Measurements from ENCODE around the gene CRYBA1.

DNA sequence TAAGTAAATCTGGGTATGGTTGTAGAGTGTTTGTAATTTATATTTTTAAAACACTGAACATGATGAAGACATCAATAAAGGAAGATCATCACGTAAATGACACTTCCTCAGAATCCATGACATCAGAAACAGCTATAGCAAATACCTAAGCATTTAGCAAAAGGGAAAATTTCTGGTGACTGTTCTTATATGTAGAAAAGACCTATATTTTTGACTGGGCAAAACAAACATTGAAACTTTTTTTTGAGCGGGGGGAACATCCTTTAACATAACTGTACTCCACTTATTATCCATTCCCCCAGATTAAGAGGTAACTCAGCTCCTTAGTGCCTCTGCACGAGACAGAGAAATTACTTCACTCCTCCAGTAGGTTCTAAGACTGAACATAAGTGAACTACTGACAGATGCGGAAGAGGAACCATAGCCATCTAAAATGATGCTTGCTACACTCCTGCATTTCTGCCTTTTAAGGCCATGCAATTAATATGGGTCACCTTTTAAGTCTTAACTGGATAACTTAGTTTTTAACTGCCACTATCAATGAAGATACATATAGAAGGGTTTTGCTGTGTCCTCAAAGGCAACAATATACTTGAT lies 9.4 kb downstream of the CRYBA1 start:
- no peak for TF ChIP-seq GATA2 (IDR thresholded peaks at IDR 0.05; ENCODE audit: low read depth, low read length)
- TF ChIP-seq GATA3 (IDR thresholded peaks at IDR 0.05; ENCODE audit: low read depth, low read length): no peak
